Panc1 (cell line): ENCODE data around the gene RAB3B. TPM values are rescaled to one million over a fixed set of nuclear protein-coding genes. Genes with fewer than 3 reads are reported as not detected.

ENCODE experiments used
- ATAC-seq: fragments of 200-7000 bp; cut with Tn5 transposase; 2 replicates; pipeline ENCODE4 v1.9.1; 2020; ENCODE audit warnings: mild to moderate bottlenecking, moderate library complexity
- BruUV-seq: library from RNA; stranded (reverse); fragments of 400-500 nt; replicated peaks from 2 replicates; lab custom pipeline; 2021; lab: Mats Ljungman, UMichigan
- CTCF ChIA-PET: fragments of 300-600 bp; sonication (Branson Sonifier 250); formaldehyde crosslinking; loops from one replicate; lab custom pipeline; 2022; ENCODE audit warnings: antibody characterized with exemption; lab: Charles Lee
- POLR2A ChIA-PET: fragments of 300-600 bp; sonication (Branson Sonifier 250); formaldehyde crosslinking; loops from one replicate; lab custom pipeline; 2022; ENCODE audit warnings: antibody characterized with exemption; lab: Charles Lee
- DNase-seq: peaks from one replicate; pipeline ENCODE4 v3.0.0-alpha.2; 2010; ENCODE audit warnings: low read depth, low spot score
- H3K27ac ChIP-seq: 2 replicates; pipeline ENCODE4 v1.5.1; 2011; ENCODE audit warnings: mild to moderate bottlenecking, low read length, inconsistent platforms
- H3K27me3 ChIP-seq: fragments of 200-500 bp; sonication (Bioruptor generic); 2 replicates; pipeline ENCODE4 v1.6.0; 2014; ENCODE audit warnings: low read length, inconsistent platforms; ENCODE audit not compliant: control insufficient read depth, insufficient read depth
- H3K36me3 ChIP-seq: fragments of 200-500 bp; sonication (Bioruptor generic); 2 replicates; pipeline ENCODE4 v1.5.1; 2014; ENCODE audit warnings: inconsistent platforms, mild to moderate bottlenecking, low read length, moderate library complexity; ENCODE audit not compliant: control insufficient read depth, insufficient read depth
- H3K4me1 ChIP-seq: 2 replicates; pipeline ENCODE4 v1.5.1; 2011; ENCODE audit warnings: inconsistent platforms, mild to moderate bottlenecking, low read length, moderate library complexity; ENCODE audit not compliant: control insufficient read depth, insufficient read depth
- H3K4me3 ChIP-seq, 2 experiments: 2 replicates each; pipeline ENCODE4 v1.5.1; 2011 to 2012; ENCODE audit warnings: low read depth in 2 of 2, low read length in 2 of 2, mild to moderate bottlenecking in 2 of 2, inconsistent platforms in 1 of 2, moderate library complexity in 1 of 2
- H3K9me3 ChIP-seq: fragments of 200-500 bp; sonication (Bioruptor generic); 2 replicates; pipeline ENCODE4 v1.5.1; 2014; ENCODE audit warnings: low read depth, mild to moderate bottlenecking, inconsistent platforms, low read length, moderate library complexity; ENCODE audit not compliant: control insufficient read depth, insufficient read depth
- POLR2AphosphoS5 ChIP-seq: IDR thresholded peaks from 2 replicates; pipeline ENCODE4 v1.6.1; 2012; ENCODE audit warnings: mild to moderate bottlenecking, low read depth, low read length, moderate library complexity
- SIN3A ChIP-seq: IDR thresholded peaks from 2 replicates; pipeline ENCODE4 v1.6.1; 2012; ENCODE audit warnings: low read depth, mild to moderate bottlenecking, low read length, moderate library complexity, borderline replicate concordance; ENCODE audit not compliant: insufficient read depth
- TCF7L2 ChIP-seq: IDR thresholded peaks from 2 replicates; pipeline ENCODE4 v1.6.1; 2011; ENCODE audit warnings: mild to moderate bottlenecking, low read depth, low read length, inconsistent platforms
- in situ Hi-C: cut with HindIII; loops from 2 replicates; pipeline ENCODE4 v1.10.0; 2016; ENCODE audit warnings: low sequenced_read_pairs, low pct_unique_long_range_greater_than_20kb
- intact Hi-C: fragments of 100-400 bp; cut with micrococcal nuclease; formaldehyde crosslinking; loops from one replicate; pipeline ENCODE4 v1.10.0; 2022; ENCODE audit not compliant: unreplicated experiment
- total RNA-seq: library from RNA; stranded (reverse); gene quantifications from one replicate; pipeline ENCODE4 v1.2.1, GENCODE V29; 2021; ENCODE audit not compliant: unreplicated experiment
- TF ChIP-seq, protein P1 (sequence below), 2 experiments: IDR thresholded peaks; 2 replicates each; pipeline ENCODE4 v1.6.1; 2011 to 2012; ENCODE audit warnings: low read depth in 2 of 2, control low read depth in 1 of 2, low read length in 1 of 2, mild to moderate bottlenecking in 1 of 2, moderate library complexity in 1 of 2; ENCODE audit not compliant: insufficient read depth in 1 of 2
- TF ChIP-seq, protein P2 (sequence below): fragments of 450-650 bp; IDR thresholded peaks from 2 replicates; pipeline ENCODE4 v1.5.1; 2017; ENCODE audit warnings: mild to moderate bottlenecking

RAB3B gene
- total RNA-seq, 1 experiment from 2014 or later: 1.2 TPM

DNA sequence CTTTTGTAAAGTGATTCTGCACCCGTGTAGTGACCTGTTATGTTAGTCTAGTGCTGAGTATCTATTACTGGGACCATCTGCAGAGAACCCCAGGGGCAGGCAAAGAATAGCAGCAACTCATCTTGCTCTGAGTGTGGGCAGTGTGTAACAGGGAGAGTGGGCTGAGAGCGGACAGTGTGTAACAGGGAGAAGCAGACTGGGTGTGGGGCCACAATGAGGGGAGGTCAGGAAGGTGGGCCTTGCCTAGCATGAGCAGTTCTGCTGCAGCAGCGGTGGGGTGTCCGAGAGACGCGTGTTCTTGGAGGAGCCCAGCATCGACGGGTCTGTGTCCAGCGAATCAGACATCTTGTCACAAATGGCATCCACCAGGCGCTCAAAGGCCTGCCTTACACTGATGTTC, 70.8 kb downstream of the RAB3B start:
- CTCF ChIA-PET: no interaction called here
- Histone ChIP-seq H3K27me3 (peaks cover 2% of the 10 kb centered on the region; the same call in 1 of the 2 replicates), H3K9me3 (no peaks in the 10 kb centered on the region), H3K27ac (no peak overlapping the region), H3K4me3 (no peak overlapping the region), H3K36me3 (no peaks in the 10 kb centered on the region), H3K4me1 (no peaks in the 10 kb centered on the region)
- ATAC-seq: no peak
- POLR2A ChIA-PET: no interaction called here
- TF ChIP-seq SIN3A (no peak), POLR2AphosphoS5 (no peak), TCF7L2 (no peak)
- TF ChIP-seq, protein P1, sequence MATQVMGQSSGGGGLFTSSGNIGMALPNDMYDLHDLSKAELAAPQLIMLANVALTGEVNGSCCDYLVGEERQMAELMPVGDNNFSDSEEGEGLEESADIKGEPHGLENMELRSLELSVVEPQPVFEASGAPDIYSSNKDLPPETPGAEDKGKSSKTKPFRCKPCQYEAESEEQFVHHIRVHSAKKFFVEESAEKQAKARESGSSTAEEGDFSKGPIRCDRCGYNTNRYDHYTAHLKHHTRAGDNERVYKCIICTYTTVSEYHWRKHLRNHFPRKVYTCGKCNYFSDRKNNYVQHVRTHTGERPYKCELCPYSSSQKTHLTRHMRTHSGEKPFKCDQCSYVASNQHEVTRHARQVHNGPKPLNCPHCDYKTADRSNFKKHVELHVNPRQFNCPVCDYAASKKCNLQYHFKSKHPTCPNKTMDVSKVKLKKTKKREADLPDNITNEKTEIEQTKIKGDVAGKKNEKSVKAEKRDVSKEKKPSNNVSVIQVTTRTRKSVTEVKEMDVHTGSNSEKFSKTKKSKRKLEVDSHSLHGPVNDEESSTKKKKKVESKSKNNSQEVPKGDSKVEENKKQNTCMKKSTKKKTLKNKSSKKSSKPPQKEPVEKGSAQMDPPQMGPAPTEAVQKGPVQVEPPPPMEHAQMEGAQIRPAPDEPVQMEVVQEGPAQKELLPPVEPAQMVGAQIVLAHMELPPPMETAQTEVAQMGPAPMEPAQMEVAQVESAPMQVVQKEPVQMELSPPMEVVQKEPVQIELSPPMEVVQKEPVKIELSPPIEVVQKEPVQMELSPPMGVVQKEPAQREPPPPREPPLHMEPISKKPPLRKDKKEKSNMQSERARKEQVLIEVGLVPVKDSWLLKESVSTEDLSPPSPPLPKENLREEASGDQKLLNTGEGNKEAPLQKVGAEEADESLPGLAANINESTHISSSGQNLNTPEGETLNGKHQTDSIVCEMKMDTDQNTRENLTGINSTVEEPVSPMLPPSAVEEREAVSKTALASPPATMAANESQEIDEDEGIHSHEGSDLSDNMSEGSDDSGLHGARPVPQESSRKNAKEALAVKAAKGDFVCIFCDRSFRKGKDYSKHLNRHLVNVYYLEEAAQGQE (IDR thresholded peaks at IDR 0.05; ENCODE audit: insufficient read depth in 1 of 2, low read depth in 2 of 2, low read length in 1 of 2): no peak
- TF ChIP-seq, protein P2, sequence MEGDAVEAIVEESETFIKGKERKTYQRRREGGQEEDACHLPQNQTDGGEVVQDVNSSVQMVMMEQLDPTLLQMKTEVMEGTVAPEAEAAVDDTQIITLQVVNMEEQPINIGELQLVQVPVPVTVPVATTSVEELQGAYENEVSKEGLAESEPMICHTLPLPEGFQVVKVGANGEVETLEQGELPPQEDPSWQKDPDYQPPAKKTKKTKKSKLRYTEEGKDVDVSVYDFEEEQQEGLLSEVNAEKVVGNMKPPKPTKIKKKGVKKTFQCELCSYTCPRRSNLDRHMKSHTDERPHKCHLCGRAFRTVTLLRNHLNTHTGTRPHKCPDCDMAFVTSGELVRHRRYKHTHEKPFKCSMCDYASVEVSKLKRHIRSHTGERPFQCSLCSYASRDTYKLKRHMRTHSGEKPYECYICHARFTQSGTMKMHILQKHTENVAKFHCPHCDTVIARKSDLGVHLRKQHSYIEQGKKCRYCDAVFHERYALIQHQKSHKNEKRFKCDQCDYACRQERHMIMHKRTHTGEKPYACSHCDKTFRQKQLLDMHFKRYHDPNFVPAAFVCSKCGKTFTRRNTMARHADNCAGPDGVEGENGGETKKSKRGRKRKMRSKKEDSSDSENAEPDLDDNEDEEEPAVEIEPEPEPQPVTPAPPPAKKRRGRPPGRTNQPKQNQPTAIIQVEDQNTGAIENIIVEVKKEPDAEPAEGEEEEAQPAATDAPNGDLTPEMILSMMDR: no peak
- in situ Hi-C loops: no loop called here
- BruUV-seq: no TSS peak
- DNase-seq: no peak
- intact Hi-C loops: no loop called here

DNA sequence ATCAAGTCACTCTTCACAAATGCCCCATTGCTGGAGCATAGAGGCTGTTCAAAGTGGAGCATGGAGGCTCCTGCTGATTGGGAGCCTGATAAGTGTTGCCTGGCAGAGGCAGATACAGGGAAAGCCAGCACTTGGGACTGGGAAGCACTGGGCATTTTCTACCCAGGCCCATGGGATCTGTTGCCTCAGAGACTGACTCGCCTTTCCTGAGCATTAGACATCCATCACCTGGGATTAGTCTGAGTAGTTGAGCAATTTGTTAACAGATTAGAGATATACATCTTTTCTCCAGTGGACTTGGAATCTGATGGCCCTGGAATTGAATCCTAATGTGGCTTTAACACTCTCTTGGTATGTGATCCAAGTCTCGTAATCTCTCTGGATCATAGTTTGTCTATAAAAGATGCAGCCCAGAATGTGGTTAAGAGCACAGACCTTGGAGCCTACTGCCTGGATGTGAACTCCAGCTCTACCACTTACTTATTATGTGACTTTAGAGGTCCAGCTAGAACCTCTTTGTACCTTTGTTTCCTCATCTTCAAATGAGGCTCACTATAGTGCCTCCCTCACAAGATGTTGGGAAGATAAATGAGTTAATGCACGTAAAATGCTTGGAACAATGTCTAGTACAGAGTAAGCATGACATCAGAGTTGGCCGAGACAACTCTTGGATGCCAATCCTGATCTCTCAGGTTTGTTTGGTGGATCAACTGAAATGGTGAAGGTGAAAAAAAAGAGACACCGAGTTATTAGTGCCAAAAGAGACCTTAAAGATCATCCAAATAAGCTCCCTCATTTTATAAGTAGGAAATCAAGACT, 73.7 kb downstream of the RAB3B start:
- Histone ChIP-seq H3K27me3 (peaks cover 2% of the 10 kb centered on the region; the same call in 1 of the 2 replicates), H3K4me3 (no peak overlapping the region), H3K27ac (no peak overlapping the region), H3K9me3 (no peaks in the 10 kb centered on the region), H3K36me3 (no peaks in the 10 kb centered on the region), H3K4me1 (no peaks in the 10 kb centered on the region)
- DNase-seq: no peak
- BruUV-seq: no TSS peak
- ChIA-PET CTCF (no interaction called here), POLR2A (no interaction called here)
- TF ChIP-seq SIN3A: no peak
- TF ChIP-seq, protein P2: no peak
- no peak for TF ChIP-seq POLR2AphosphoS5
- TF ChIP-seq, protein P1 (IDR thresholded peaks at IDR 0.05; ENCODE audit: insufficient read depth in 1 of 2, low read depth in 2 of 2, low read length in 1 of 2): no peak
- no peak for TF ChIP-seq TCF7L2
- in situ Hi-C loops (no loop called here), intact Hi-C loops (no loop called here)
- no peak for ATAC-seq
